Adrenal gland (tissue), 5 donors: ENCODE data around the gene SEC14L3.

ENCODE experiments used
- CTCF ChIP-seq, 6 experiments: fragments of 450-650 bp in 4 of 6; fragments of 200-600 bp in 2 of 6; sonication (generic) in 1 of 6; IDR thresholded peaks; 1 replicate in 5 of 6; 2 replicates in 1 of 6; pipeline versions ENCODE4 v1.5.1 to v1.8.0; 2016 to 2021; ENCODE audit warnings: antibody characterized with exemption in 6 of 6, mild to moderate bottlenecking in 2 of 6, moderate library complexity in 1 of 6
- POLR2A ChIP-seq, 2 donors: fragments of 450-650 bp; IDR thresholded peaks; one replicate each; pipeline ENCODE4 v1.6.1; 2017; ENCODE audit warnings: antibody characterized with exemption in 2 of 2, mild to moderate bottlenecking in 2 of 2, moderate library complexity in 1 of 2
- donor health status: DM: no; HTN: no; CAD: no.

- TF ChIP-seq CTCF (IDR thresholded peaks at IDR 0.05) (no peak), POLR2A (IDR thresholded peaks at IDR 0.05) (no peak)
These were observed 19.0 kb downstream of the SEC14L3 start for GRCh38 chr22:30452861-30453260.
